Chondrocyte (in vitro differentiated cells): ENCODE data around the gene SYNE4. TPM values are rescaled to one million over a fixed set of nuclear protein-coding genes. Genes with fewer than 3 reads are reported as not detected.

Experiments
- DNase-seq: peaks from one replicate; pipeline ENCODE4 v3.0.0; 2021; ENCODE audit warnings: mixed read lengths, low spot score
- H3K27ac Mint-ChIP-seq: one replicate; pipeline ENCODE4 v1.8.0; 2021; ENCODE audit warnings: mild to moderate bottlenecking, moderate library complexity, mixed read lengths; ENCODE audit not compliant: unreplicated experiment
- H3K27me3 Mint-ChIP-seq: 2 replicates; pipeline ENCODE4 v1.8.0; 2021; ENCODE audit warnings: low read depth, mixed read lengths
- H3K36me3 Mint-ChIP-seq: 2 replicates; pipeline ENCODE4 v1.8.0; 2021; ENCODE audit warnings: low read depth, mixed read lengths
- H3K4me1 Mint-ChIP-seq: 2 replicates; pipeline ENCODE4 v1.8.0; 2021; ENCODE audit warnings: low read depth, mild to moderate bottlenecking, mixed read lengths
- H3K4me3 Mint-ChIP-seq: one replicate; pipeline ENCODE4 v1.8.0; 2021; ENCODE audit warnings: mild to moderate bottlenecking, moderate library complexity, mixed read lengths; ENCODE audit not compliant: unreplicated experiment
- H3K9me3 Mint-ChIP-seq: 2 replicates; pipeline ENCODE4 v1.8.0; 2021; ENCODE audit warnings: low read depth, mixed read lengths
- long read RNA-seq: library from polyadenylated mRNA; stranded (forward); transcript quantifications from one replicate; pipeline ENCODE4 v2.0.0, GENCODE V29; 2021
- total RNA-seq: library from RNA; stranded (reverse); gene quantifications from 3 replicates; pipeline ENCODE4 v1.2.1, GENCODE V29; 2021
- TF ChIP-seq, protein P1 (sequence below): fragments of 200-600 bp; sonication (generic); IDR thresholded peaks from 2 replicates; pipeline ENCODE4 v1.5.0; 2021; ENCODE audit warnings: antibody characterized with exemption, mild to moderate bottlenecking, moderate library complexity

Gene SYNE4
- total RNA-seq: 0.27 to 1.2 TPM (median 0.49 TPM) in 3 replicates
- long read RNA-seq: 0 reads

DNA sequence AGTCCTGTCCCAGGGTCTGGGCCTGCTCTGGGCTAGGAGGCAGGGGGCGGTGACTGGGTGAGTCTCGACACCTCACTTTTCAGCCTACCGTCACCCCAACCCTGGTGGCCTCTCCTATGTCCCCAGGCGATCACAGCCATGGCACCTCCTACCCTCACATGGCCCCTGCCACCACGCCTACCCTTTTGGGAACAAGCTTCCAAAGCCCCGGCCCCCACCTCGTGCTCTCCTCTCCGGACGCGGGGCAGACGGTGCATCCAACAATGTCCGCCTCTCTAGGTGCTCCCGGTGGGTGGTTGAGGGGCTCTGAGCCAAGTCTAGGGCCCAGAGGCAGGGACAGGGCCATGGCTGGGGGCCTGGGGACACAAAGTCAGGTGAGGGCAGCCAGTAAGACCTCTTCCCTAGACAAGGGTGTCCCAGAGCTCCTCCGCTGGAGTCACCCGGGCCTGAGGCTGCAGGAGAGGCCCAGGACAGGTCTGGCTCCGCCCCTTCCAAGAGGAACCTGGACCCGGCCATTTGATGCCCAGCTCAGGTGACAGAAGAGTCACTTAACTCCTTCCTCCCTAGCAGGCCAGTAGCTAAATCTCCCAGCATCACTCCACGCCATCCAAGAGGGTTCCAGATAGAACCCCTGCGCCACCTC, at the start of gene SYNE4:
Gene SYNE4, minus strand, starts transcription at position 478 of the 643 bp plus-strand sequence. Its CDS starts 132 bp downstream, at position 346.
- H3K4me3 Mint-ChIP-seq: peak within 1 kb of the TSS; percentile 69
- DNase-seq: no peak
- H3K9me3 Mint-ChIP-seq: no peaks in the 10 kb centered on the region
- TF ChIP-seq, protein P1, sequence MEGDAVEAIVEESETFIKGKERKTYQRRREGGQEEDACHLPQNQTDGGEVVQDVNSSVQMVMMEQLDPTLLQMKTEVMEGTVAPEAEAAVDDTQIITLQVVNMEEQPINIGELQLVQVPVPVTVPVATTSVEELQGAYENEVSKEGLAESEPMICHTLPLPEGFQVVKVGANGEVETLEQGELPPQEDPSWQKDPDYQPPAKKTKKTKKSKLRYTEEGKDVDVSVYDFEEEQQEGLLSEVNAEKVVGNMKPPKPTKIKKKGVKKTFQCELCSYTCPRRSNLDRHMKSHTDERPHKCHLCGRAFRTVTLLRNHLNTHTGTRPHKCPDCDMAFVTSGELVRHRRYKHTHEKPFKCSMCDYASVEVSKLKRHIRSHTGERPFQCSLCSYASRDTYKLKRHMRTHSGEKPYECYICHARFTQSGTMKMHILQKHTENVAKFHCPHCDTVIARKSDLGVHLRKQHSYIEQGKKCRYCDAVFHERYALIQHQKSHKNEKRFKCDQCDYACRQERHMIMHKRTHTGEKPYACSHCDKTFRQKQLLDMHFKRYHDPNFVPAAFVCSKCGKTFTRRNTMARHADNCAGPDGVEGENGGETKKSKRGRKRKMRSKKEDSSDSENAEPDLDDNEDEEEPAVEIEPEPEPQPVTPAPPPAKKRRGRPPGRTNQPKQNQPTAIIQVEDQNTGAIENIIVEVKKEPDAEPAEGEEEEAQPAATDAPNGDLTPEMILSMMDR: no peak
- H3K27me3 Mint-ChIP-seq: no peaks in the 10 kb centered on the region
- H3K4me1 Mint-ChIP-seq: peaks cover 18% of the 10 kb centered on the region
- no peaks in the 10 kb centered on the region for H3K36me3 Mint-ChIP-seq
- H3K27ac Mint-ChIP-seq: peak within 1 kb of the TSS; percentile 22

- Mint-ChIP-seq H3K27me3 (no peaks in the 10 kb centered on the region), H3K36me3 (no peaks in the 10 kb centered on the region), H3K4me3 (peak within 1 kb of the TSS; percentile 96), H3K27ac (peak within 1 kb of the TSS; percentile 99), H3K9me3 (no peaks in the 10 kb centered on the region), H3K4me1 (peaks cover 32% of the 10 kb centered on the region)
- DNase-seq: peak; percentile 98
- TF ChIP-seq, protein P1: no peak
Observed at GRCh38 chr19:36054733-36055686, 46.4 kb upstream of the SYNE4 start, which contains the start of gene WDR62. TSS of gene WDR62 (plus strand) at chr19:36054897. CDS start at chr19:36054972, 75 bp downstream.

DNA sequence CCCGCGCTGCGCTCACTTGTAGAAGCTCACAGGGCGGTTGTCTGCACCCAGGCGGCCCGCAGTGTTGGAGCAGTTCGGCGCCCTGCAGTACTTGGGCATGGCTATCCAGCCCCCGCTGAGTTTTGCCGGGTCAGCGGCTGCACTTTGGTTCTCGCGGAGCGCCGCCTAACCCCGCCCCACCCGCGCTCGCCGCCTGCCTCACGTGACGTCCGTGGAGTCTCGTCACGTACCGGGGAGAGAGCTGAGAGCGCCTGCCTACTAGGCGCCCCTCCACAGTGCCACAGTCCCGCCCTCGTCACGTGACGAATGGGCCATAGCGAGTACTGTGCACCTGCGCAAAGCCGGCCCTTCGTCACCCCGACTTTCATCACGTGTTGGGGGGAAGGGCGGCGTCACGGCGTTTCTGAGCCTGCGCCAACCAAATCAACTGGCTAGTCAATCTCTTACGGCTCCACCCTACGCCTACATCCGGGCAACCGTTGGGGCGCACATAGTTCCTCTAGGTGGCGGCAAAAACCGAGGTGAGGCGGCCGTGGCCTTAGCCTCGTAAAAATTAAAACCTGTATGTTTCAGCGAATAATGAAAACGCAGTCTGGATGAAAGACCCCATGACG, 45.6 kb upstream of the SYNE4 start, which contains the start of gene THAP8:
Gene THAP8, minus strand, starts transcription at position 167 of the 614 bp plus-strand sequence. Its CDS starts 68 bp downstream, at position 99.
- Mint-ChIP-seq H3K27ac (peak within 1 kb of the TSS; percentile 99), H3K36me3 (no peaks in the 10 kb centered on the region), H3K4me1 (peaks cover 32% of the 10 kb centered on the region), H3K4me3 (peak within 1 kb of the TSS; percentile 96), H3K27me3 (no peaks in the 10 kb centered on the region), H3K9me3 (no peaks in the 10 kb centered on the region)
- TF ChIP-seq, protein P1: peak; percentile 80
- DNase-seq: peak; percentile 100

DNA sequence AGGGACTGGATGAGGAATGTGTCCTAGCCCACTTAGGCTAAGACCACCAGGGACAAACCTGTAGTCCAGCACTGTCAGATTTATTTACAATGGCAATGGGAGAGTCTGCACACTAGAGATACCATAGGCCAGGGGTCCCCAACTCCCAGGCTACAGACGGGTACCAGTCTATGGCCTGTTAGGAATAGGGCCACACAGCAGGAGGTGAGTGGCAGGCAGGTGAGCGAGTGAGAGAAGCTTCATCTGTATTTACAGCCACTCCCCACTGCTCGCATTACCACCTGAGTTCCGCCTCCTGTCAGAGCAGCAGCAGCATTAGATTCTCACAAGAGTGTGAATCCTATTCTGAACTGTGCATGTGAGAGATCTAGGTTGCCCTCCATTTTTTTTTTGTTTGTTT, 43.0 kb upstream of the SYNE4 start:
- Mint-ChIP-seq H3K4me1 (peaks cover 34% of the 10 kb centered on the region), H3K9me3 (no peaks in the 10 kb centered on the region), H3K36me3 (no peaks in the 10 kb centered on the region), H3K27me3 (no peaks in the 10 kb centered on the region), H3K27ac (no peak overlapping the region), H3K4me3 (no peak overlapping the region)
- TF ChIP-seq, protein P1: no peak
- no peak for DNase-seq

GRCh38 chr19:36051236-36051635, 42.6 kb upstream of the SYNE4 start:
- Mint-ChIP-seq H3K4me1 (peaks cover 35% of the 10 kb centered on the region), H3K27ac (no peak overlapping the region), H3K9me3 (no peaks in the 10 kb centered on the region), H3K4me3 (no peak overlapping the region), H3K27me3 (no peaks in the 10 kb centered on the region), H3K36me3 (no peaks in the 10 kb centered on the region)
- TF ChIP-seq, protein P1: peak; percentile 46
- no peak for DNase-seq
